H1 (cell line): Measurements from ENCODE around the gene RNPS1. TPM values are rescaled to one million over a fixed set of nuclear protein-coding genes. Genes with fewer than 3 reads are reported as not detected.

Experiments used
- CREB1 ChIP-seq: IDR thresholded peaks from 2 replicates; pipeline ENCODE4 v1.6.1; 2012; ENCODE audit warnings: inconsistent platforms
- KDM4A ChIP-seq: IDR thresholded peaks from one replicate; pipeline ENCODE4 v1.7.1; 2012; ENCODE audit warnings: low read depth, mild to moderate bottlenecking, moderate library complexity, low read length, inconsistent platforms; ENCODE audit not compliant: severe bottlenecking
- POLR2AphosphoS5 ChIP-seq: IDR thresholded peaks from 2 replicates; pipeline ENCODE4 v1.6.1; 2011; ENCODE audit warnings: low read depth, low read length
- polyA plus RNA-seq, 7 experiments: library from polyadenylated mRNA; depleted of rRNA in 3 of 7; stranded (reverse) in 5 of 7; unstranded in 2 of 7; fragments of >200 nt in 5 of 7; fragments of 200-250 nt in 2 of 7; gene quantifications; 1 replicate in 5 of 7; 2 replicates in 1 of 7; 4 replicates in 1 of 7; pipeline versions ENCODE4 v1.2.1 to v1.2.3, GENCODE V29; 2011 to 2013; ENCODE audit warnings: missing spikeins in 2 of 7, mixed read lengths in 2 of 7
- total RNA-seq: library from RNA; stranded (reverse); fragmentation: NEBNext Ultra II Directional; extraction: Animal tissue kit (Norgen Biotek cat#: 25700); gene quantifications from 2 replicates; pipeline ENCODE4 v1.2.1, GENCODE V29; 2021
- TF ChIP-seq, protein P1 (sequence below): fragments of 300-600 bp; sonication (generic); IDR thresholded peaks from 2 replicates; pipeline ENCODE4 v1.7.1; 2012; ENCODE audit warnings: low read length, moderate library complexity, mild to moderate bottlenecking, inconsistent platforms; ENCODE audit not compliant: insufficient replicate concordance

Gene RNPS1
- total and polyA plus RNA-seq, 2 of the 8 experiments (the other 6 are each of a cell fraction or from before 2014, with no cell fraction given): 330 to 350 TPM

DNA sequence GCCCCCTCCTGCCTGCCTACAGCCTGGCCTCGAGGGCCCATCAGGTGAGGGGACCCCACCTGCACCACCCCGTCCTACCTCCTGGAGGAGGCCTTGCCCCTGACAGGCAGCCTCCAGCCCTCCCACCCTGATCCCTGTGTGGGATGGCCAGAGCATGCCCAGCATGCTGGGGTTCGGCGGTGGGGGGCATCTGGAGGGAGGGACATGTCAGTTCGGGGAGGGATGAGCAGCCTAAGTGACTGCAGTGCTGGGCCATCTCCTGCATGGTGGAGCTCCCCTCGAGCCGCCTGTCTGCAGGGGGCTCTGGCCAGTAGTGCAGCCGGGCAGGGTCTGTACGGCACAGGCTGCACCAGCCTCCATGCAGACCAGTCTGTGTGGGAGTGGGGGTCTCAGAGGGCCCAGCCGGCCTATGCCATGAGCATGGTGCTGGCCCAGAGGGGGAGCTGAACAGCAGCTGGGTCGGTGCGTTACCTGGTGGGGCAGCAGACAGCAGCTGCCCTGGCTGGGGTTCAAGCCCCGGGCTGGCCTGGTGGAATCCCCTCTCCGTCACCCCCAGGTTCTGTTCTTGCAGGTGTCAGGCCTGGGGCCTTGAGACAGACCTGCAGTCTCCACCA lies 4.0 kb upstream of the RNPS1 start (continued):
- TF ChIP-seq KDM4A (no peak), CREB1 (no peak), POLR2AphosphoS5 (no peak)
- TF ChIP-seq, protein P1, sequence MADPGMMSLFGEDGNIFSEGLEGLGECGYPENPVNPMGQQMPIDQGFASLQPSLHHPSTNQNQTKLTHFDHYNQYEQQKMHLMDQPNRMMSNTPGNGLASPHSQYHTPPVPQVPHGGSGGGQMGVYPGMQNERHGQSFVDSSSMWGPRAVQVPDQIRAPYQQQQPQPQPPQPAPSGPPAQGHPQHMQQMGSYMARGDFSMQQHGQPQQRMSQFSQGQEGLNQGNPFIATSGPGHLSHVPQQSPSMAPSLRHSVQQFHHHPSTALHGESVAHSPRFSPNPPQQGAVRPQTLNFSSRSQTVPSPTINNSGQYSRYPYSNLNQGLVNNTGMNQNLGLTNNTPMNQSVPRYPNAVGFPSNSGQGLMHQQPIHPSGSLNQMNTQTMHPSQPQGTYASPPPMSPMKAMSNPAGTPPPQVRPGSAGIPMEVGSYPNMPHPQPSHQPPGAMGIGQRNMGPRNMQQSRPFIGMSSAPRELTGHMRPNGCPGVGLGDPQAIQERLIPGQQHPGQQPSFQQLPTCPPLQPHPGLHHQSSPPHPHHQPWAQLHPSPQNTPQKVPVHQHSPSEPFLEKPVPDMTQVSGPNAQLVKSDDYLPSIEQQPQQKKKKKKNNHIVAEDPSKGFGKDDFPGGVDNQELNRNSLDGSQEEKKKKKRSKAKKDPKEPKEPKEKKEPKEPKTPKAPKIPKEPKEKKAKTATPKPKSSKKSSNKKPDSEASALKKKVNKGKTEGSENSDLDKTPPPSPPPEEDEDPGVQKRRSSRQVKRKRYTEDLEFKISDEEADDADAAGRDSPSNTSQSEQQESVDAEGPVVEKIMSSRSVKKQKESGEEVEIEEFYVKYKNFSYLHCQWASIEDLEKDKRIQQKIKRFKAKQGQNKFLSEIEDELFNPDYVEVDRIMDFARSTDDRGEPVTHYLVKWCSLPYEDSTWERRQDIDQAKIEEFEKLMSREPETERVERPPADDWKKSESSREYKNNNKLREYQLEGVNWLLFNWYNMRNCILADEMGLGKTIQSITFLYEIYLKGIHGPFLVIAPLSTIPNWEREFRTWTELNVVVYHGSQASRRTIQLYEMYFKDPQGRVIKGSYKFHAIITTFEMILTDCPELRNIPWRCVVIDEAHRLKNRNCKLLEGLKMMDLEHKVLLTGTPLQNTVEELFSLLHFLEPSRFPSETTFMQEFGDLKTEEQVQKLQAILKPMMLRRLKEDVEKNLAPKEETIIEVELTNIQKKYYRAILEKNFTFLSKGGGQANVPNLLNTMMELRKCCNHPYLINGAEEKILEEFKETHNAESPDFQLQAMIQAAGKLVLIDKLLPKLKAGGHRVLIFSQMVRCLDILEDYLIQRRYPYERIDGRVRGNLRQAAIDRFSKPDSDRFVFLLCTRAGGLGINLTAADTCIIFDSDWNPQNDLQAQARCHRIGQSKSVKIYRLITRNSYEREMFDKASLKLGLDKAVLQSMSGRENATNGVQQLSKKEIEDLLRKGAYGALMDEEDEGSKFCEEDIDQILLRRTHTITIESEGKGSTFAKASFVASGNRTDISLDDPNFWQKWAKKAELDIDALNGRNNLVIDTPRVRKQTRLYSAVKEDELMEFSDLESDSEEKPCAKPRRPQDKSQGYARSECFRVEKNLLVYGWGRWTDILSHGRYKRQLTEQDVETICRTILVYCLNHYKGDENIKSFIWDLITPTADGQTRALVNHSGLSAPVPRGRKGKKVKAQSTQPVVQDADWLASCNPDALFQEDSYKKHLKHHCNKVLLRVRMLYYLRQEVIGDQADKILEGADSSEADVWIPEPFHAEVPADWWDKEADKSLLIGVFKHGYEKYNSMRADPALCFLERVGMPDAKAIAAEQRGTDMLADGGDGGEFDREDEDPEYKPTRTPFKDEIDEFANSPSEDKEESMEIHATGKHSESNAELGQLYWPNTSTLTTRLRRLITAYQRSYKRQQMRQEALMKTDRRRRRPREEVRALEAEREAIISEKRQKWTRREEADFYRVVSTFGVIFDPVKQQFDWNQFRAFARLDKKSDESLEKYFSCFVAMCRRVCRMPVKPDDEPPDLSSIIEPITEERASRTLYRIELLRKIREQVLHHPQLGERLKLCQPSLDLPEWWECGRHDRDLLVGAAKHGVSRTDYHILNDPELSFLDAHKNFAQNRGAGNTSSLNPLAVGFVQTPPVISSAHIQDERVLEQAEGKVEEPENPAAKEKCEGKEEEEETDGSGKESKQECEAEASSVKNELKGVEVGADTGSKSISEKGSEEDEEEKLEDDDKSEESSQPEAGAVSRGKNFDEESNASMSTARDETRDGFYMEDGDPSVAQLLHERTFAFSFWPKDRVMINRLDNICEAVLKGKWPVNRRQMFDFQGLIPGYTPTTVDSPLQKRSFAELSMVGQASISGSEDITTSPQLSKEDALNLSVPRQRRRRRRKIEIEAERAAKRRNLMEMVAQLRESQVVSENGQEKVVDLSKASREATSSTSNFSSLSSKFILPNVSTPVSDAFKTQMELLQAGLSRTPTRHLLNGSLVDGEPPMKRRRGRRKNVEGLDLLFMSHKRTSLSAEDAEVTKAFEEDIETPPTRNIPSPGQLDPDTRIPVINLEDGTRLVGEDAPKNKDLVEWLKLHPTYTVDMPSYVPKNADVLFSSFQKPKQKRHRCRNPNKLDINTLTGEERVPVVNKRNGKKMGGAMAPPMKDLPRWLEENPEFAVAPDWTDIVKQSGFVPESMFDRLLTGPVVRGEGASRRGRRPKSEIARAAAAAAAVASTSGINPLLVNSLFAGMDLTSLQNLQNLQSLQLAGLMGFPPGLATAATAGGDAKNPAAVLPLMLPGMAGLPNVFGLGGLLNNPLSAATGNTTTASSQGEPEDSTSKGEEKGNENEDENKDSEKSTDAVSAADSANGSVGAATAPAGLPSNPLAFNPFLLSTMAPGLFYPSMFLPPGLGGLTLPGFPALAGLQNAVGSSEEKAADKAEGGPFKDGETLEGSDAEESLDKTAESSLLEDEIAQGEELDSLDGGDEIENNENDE: no peak
